Activated CD4-positive, alpha-beta T cell treated with anti-CD3 and anti-CD28 coated beads, Interleukin-2, amount 50 U/mL, for 4 hours (primary cell): Measurements from ENCODE around the gene FUT6.

Source experiments
- DNase-seq, 2 experiments: peaks; one replicate each; pipeline ENCODE4 v3.0.0-alpha.2; 2020

Gene FUT6

GRCh38 chr19:5827891-5828660, 11.4 kb downstream of the FUT6 start:
- DNase-seq, result peak; percentile 87 to 90

GRCh38 chr19:5827342-5827890, 12.1 kb downstream of the FUT6 start:
- DNase-seq, result no peak

GRCh38 chr19:5826531-5827341, 12.8 kb downstream of the FUT6 start:
- no peak for DNase-seq

GRCh38 chr19:5825178-5825577, 14.3 kb downstream of the FUT6 start:
- no peak for DNase-seq

- no peak for DNase-seq
Observed at GRCh38 chr19:5824751-5825150, 14.8 kb downstream of the FUT6 start.

- DNase-seq, result no peak
Observed at GRCh38 chr19:5823579-5824281, 15.8 kb downstream of the FUT6 start.

GRCh38 chr19:5822181-5822844, 17.2 kb downstream of the FUT6 start:
- no peak for DNase-seq

- DNase-seq, result no peak
Observed at GRCh38 chr19:5821521-5822180, 17.9 kb downstream of the FUT6 start.

- no peak for DNase-seq
Observed at GRCh38 chr19:5820785-5821184, 18.7 kb downstream of the FUT6 start.

- DNase-seq, result no peak
Observed at GRCh38 chr19:5818594-5818993, 20.9 kb downstream of the FUT6 start.

- no peak for DNase-seq
Observed at GRCh38 chr19:5817218-5817617, 22.3 kb downstream of the FUT6 start.

GRCh38 chr19:5814852-5815246, 24.7 kb downstream of the FUT6 start:
- DNase-seq, result no peak

- no peak for DNase-seq
Observed at GRCh38 chr19:5814123-5814851, 25.2 kb downstream of the FUT6 start.

GRCh38 chr19:5811117-5811516, 28.4 kb downstream of the FUT6 start:
- no peak for DNase-seq

GRCh38 chr19:5809469-5809868, 30.0 kb downstream of the FUT6 start:
- DNase-seq, result no peak

GRCh38 chr19:5809053-5809452, 30.4 kb downstream of the FUT6 start:
- no peak for DNase-seq

GRCh38 chr19:5808120-5808816, 31.2 kb downstream of the FUT6 start:
- no peak for DNase-seq

GRCh38 chr19:5806905-5807304, 32.6 kb downstream of the FUT6 start:
- no peak for DNase-seq

GRCh38 chr19:5806133-5806489, 33.4 kb downstream of the FUT6 start:
- no peak for DNase-seq

GRCh38 chr19:5805462-5806132, 33.9 kb downstream of the FUT6 start:
- DNase-seq, result peak; percentile 47 to 59
